ENCODE data around the gene PKHD1.

DNA sequence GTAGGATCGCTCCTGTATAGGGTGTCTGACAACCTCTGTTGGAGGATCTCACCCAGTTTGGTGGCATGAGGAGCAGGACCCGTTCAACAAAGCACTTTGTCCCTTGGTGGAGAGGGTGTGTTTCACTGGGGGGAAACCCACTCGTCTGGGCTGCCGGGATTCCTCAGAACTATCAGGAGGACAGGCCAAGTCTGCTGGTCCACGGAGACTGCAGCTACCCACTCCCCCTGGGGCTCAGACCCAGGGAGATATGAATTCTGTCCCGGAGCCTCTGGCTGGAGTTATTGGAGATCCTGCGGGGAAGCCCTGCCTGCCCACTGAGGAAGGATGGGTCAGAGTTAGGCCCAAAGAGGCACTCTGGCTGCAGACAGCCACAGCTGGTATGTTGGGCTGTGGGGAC is 233.1 kb downstream of the PKHD1 start:
- TF ChIP-seq, protein P1, sequence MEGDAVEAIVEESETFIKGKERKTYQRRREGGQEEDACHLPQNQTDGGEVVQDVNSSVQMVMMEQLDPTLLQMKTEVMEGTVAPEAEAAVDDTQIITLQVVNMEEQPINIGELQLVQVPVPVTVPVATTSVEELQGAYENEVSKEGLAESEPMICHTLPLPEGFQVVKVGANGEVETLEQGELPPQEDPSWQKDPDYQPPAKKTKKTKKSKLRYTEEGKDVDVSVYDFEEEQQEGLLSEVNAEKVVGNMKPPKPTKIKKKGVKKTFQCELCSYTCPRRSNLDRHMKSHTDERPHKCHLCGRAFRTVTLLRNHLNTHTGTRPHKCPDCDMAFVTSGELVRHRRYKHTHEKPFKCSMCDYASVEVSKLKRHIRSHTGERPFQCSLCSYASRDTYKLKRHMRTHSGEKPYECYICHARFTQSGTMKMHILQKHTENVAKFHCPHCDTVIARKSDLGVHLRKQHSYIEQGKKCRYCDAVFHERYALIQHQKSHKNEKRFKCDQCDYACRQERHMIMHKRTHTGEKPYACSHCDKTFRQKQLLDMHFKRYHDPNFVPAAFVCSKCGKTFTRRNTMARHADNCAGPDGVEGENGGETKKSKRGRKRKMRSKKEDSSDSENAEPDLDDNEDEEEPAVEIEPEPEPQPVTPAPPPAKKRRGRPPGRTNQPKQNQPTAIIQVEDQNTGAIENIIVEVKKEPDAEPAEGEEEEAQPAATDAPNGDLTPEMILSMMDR (conservative IDR thresholded peaks at IDR 0.05; ENCODE audit: low read depth, low read length): no peak
- TF ChIP-seq EZH2 (IDR thresholded peaks at IDR 0.05; ENCODE audit: borderline replicate concordance, low read depth, low read length, poor library complexity, severe bottlenecking): no peak
